IPS-NIHi7 (cell line): ENCODE data around the gene TPRX2.
A peak's percentile ranks its signal among the peaks of the same experiment; 100 is the strongest.
"Not testable (repeated sequence)": the region's sequence is repeated elsewhere in the genome, so short reads cannot be mapped to it uniquely, and the experiment has no call there.

Source experiments
- DNase-seq: peaks from one replicate; pipeline ENCODE4 v3.0.0; 2012; ENCODE audit warnings: mixed read lengths; ENCODE audit errors: extremely low spot score

TPRX2 gene

GRCh38 chr19:47861630-47862029 is 2.6 kb downstream of the TPRX2 start:
- no peak for DNase-seq

GRCh38 chr19:47863514-47863936 is 4.5 kb downstream of the TPRX2 start:
- peak; percentile 94 for DNase-seq

- no peak for DNase-seq
Observed at GRCh38 chr19:47865166-47865565, 6.1 kb downstream of the TPRX2 start.

GRCh38 chr19:47878906-47879305 is 19.9 kb downstream of the TPRX2 start:
- no peak for DNase-seq

- DNase-seq = not testable (repeated sequence)
Observed at GRCh38 chr19:47879385-47879784, 20.4 kb downstream of the TPRX2 start.

- DNase-seq = no peak
Observed at GRCh38 chr19:47881757-47882156, 22.7 kb downstream of the TPRX2 start.

GRCh38 chr19:47882890-47883289 is 23.9 kb downstream of the TPRX2 start:
- no peak for DNase-seq

- no peak for DNase-seq
Observed at GRCh38 chr19:47885067-47885463, 26.0 kb downstream of the TPRX2 start.

- no peak for DNase-seq
Observed at GRCh38 chr19:47886010-47886559, 27.1 kb downstream of the TPRX2 start, which contains the start of gene SULT2A1. TSS of gene SULT2A1 (minus strand) at chr19:47886315. CDS start at chr19:47886257, 58 bp downstream.

GRCh38 chr19:47890865-47891621 is 32.0 kb downstream of the TPRX2 start:
- DNase-seq = no peak

GRCh38 chr19:47891622-47891922 is 32.5 kb downstream of the TPRX2 start:
- DNase-seq = no peak

GRCh38 chr19:47891923-47892666 is 33.1 kb downstream of the TPRX2 start:
- DNase-seq = no peak

GRCh38 chr19:47895165-47895782 is 36.2 kb downstream of the TPRX2 start:
- DNase-seq = no peak

GRCh38 chr19:47896019-47896418 is 37.0 kb downstream of the TPRX2 start:
- no peak for DNase-seq

- DNase-seq = no peak
Observed at GRCh38 chr19:47896773-47897172, 37.7 kb downstream of the TPRX2 start.

GRCh38 chr19:47897861-47898260 is 38.8 kb downstream of the TPRX2 start:
- DNase-seq = no peak

GRCh38 chr19:47899335-47899734 is 40.3 kb downstream of the TPRX2 start:
- no peak for DNase-seq

GRCh38 chr19:47901370-47901769 is 42.3 kb downstream of the TPRX2 start:
- DNase-seq = no peak

- DNase-seq = not testable (repeated sequence)
Observed at GRCh38 chr19:47909350-47909749, 50.3 kb downstream of the TPRX2 start.

- not testable (repeated sequence) for DNase-seq
Observed at GRCh38 chr19:47910191-47910590, 51.2 kb downstream of the TPRX2 start.
